OCI-LY1 (cell line): Measurements from ENCODE around the gene FAM133A.

Experiments
- CTCF ChIP-seq: fragments of 200-600 bp; sonication (generic), shearing (Covaris generic); IDR thresholded peaks from 2 replicates; pipeline ENCODE4 v1.5.1; 2017; ENCODE audit warnings: mild to moderate bottlenecking, antibody characterized with exemption, low read length, moderate library complexity, mixed read lengths
- EZH2 ChIP-seq: fragments of 200-600 bp; sonication (generic), shearing (Covaris generic); IDR thresholded peaks from 2 replicates; pipeline ENCODE4 v1.8.0; 2017; ENCODE audit warnings: borderline replicate concordance, mixed run types, mild to moderate bottlenecking, antibody characterized with exemption, low read length, moderate library complexity, mixed read lengths

- TF ChIP-seq CTCF (no peak), EZH2 (no peak)
Observed at GRCh38 chrX:93649381-93649780, 24.6 kb upstream of the FAM133A start.
